Naive thymus-derived CD4-positive, alpha-beta T cell (primary cell): ENCODE data around the gene DUSP28. TPM values are rescaled to one million over a fixed set of nuclear protein-coding genes. Genes with fewer than 3 reads are reported as not detected.

Experiments used
- ATAC-seq: fragments of 150-1000 bp; cut with Tn5 transposase; 2 replicates; pipeline ENCODE4 v1.10.0; 2021; ENCODE audit warnings: mild to moderate bottlenecking, moderate library complexity
- CTCF ChIA-PET: fragments of 350-600 bp; sonication (Branson Sonifier 250); formaldehyde crosslinking; loops from one replicate; lab custom pipeline; 2021; ENCODE audit warnings: antibody characterized with exemption; lab: Charles Lee
- POLR2A ChIA-PET: fragments of 350-600 bp; sonication (Branson Sonifier 250); formaldehyde crosslinking; loops from one replicate; lab custom pipeline; 2021; ENCODE audit warnings: antibody characterized with exemption, inconsistent platforms; lab: Charles Lee
- DNase-seq, 9 donors: peaks; one replicate each; pipeline versions ENCODE4 v3.0.0 to v3.0.0-alpha.2; 2020 to 2022; ENCODE audit warnings: mixed read lengths in 1 of 9
- H3K27ac ChIP-seq: one replicate; pipeline ENCODE4 v1.7.0; 2013; ENCODE audit warnings: mild to moderate bottlenecking, low read depth, low read length, moderate library complexity
- H3K27me3 ChIP-seq, 2 donors: one replicate each; pipeline ENCODE4 v1.7.0; 2013; ENCODE audit warnings: low read length in 2 of 2, mild to moderate bottlenecking in 2 of 2, moderate library complexity in 2 of 2; ENCODE audit not compliant: control insufficient read depth in 2 of 2, insufficient read depth in 2 of 2
- H3K36me3 ChIP-seq, 3 experiments: 1 replicate in 2 of 3; 2 replicates in 1 of 3; pipeline ENCODE4 v1.7.0; 2013; ENCODE audit warnings: low read length in 3 of 3, mild to moderate bottlenecking in 3 of 3, moderate library complexity in 1 of 3; ENCODE audit not compliant: insufficient read depth in 3 of 3, control insufficient read depth in 2 of 3
- H3K4me1 ChIP-seq, 2 donors: one replicate each; pipeline ENCODE4 v1.7.0; 2013; ENCODE audit warnings: low read length in 2 of 2, mild to moderate bottlenecking in 2 of 2, moderate library complexity in 1 of 2; ENCODE audit not compliant: control insufficient read depth in 2 of 2, insufficient read depth in 2 of 2
- H3K4me3 ChIP-seq: 2 replicates; pipeline ENCODE4 v1.7.0; 2013; ENCODE audit warnings: mild to moderate bottlenecking, low read length
- H3K9me3 ChIP-seq, 3 experiments: 1 replicate in 2 of 3; 2 replicates in 1 of 3; pipeline ENCODE4 v1.7.0; 2013; ENCODE audit warnings: low read length in 3 of 3; ENCODE audit not compliant: control insufficient read depth in 2 of 3
- H3K27ac Mint-ChIP-seq, 9 donors: one replicate each; pipeline ENCODE4 v1.8.0; 2020 to 2022; ENCODE audit warnings: mixed read lengths in 9 of 9, mild to moderate bottlenecking in 8 of 9, moderate library complexity in 5 of 9, inconsistent platforms in 2 of 9
- H3K27me3 Mint-ChIP-seq, 5 donors: one replicate each; pipeline ENCODE4 v1.8.0; 2021 to 2022; ENCODE audit warnings: mixed read lengths in 5 of 5, mild to moderate bottlenecking in 1 of 5
- H3K36me3 Mint-ChIP-seq, 5 donors: one replicate each; pipeline ENCODE4 v1.8.0; 2020 to 2022; ENCODE audit warnings: mixed read lengths in 5 of 5, mild to moderate bottlenecking in 3 of 5, inconsistent platforms in 1 of 5
- H3K4me1 Mint-ChIP-seq, 7 donors: one replicate each; pipeline ENCODE4 v1.8.0; 2020 to 2022; ENCODE audit warnings: mixed read lengths in 7 of 7, mild to moderate bottlenecking in 3 of 7, inconsistent platforms in 1 of 7
- H3K4me3 Mint-ChIP-seq, 10 donors: one replicate each; pipeline ENCODE4 v1.8.0; 2020 to 2022; ENCODE audit warnings: mild to moderate bottlenecking in 10 of 10, mixed read lengths in 10 of 10, moderate library complexity in 6 of 10, inconsistent platforms in 2 of 10
- H3K9me3 Mint-ChIP-seq, 11 donors: one replicate each; pipeline ENCODE4 v1.8.0; 2020 to 2022; ENCODE audit warnings: mixed read lengths in 11 of 11, mild to moderate bottlenecking in 4 of 11, inconsistent platforms in 1 of 11, moderate library complexity in 1 of 11
- intact Hi-C, 2 donors: fragments of 100-400 bp; cut with micrococcal nuclease; formaldehyde crosslinking; loops; one replicate each; pipeline ENCODE4 v1.15.1; 2023
- polyA plus RNA-seq, 2 donors: library from polyadenylated mRNA; unstranded; fragments of 300-500 nt; fragmentation: Illumina TruSeq; gene quantifications; one replicate each; pipeline ENCODE4 v1.2.3, GENCODE V29; 2021
- total RNA-seq, 6 experiments: library from RNA in 5 of 6; stranded (reverse) in 5 of 6; gene quantifications; 1 replicate in 5 of 6; 2 replicates in 1 of 6; pipeline ENCODE4 v1.2.3 and lab custom pipeline; 2021 to 2026

The DUSP28 gene
- total and polyA plus RNA-seq, 7 experiments from 2014 or later, result 11.1 to 30.1 (median 17.8) TPM

DNA sequence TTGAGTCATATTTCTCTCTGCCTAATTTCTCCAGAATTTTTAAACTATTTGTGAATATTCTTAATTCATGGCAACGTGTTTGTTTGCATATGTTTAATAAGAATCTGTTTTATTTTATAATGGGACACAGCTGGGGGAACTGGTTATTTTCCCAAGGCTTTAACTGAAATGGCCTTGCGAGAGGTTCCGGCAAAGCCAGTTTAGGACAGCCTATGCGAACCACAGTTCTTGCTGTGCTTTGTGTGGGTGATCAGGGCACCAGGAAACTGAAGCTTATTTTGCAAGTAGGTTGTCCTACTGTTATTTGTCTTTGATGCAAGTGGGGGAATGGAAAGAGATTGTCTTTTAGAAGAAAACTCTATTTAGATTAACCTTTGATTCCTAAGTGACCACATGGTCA, 8.9 kb upstream of the DUSP28 start:
- DNase-seq, result no peak
- no peak overlapping the region for H3K4me3 Mint-ChIP-seq
- no peaks in the 10 kb centered on the region for H3K27me3 Mint-ChIP-seq
- no peak overlapping the region for H3K27ac ChIP-seq
- no peaks in the 10 kb centered on the region for H3K9me3 ChIP-seq
- no peak for ATAC-seq
- peaks cover 0 to 13% (median 0%) of the 10 kb centered on the region in 11 donors for H3K9me3 Mint-ChIP-seq
- H3K36me3 Mint-ChIP-seq, result peaks cover 10 to 37% (median 17%) of the 10 kb centered on the region in 5 donors
- peaks cover 0 to 46% (median 13%) of the 10 kb centered on the region in 3 experiments for H3K36me3 ChIP-seq
- peaks cover 4 to 15% (median 11%) of the 10 kb centered on the region in 7 donors for H3K4me1 Mint-ChIP-seq
- POLR2A ChIA-PET, result interaction anchor here (0.9 kb wide), 1 partner anchor 15 kb away, joined by 3 read pairs; no protein-coding TSS in a partner anchor
- H3K27ac Mint-ChIP-seq, result peak overlapping the region in 1 of 9 donors; percentile 56
- H3K4me3 ChIP-seq, result no peak overlapping the region
- no peaks in the 10 kb centered on the region for H3K27me3 ChIP-seq
- CTCF ChIA-PET, result interaction anchor here (0.7 kb wide), 1 partner anchor 604 kb away, joined by 3 read pairs; no protein-coding TSS in a partner anchor
- H3K4me1 ChIP-seq, result peaks cover 0 to under 1% of the 10 kb centered on the region in 2 donors
- intact Hi-C loops, result no loop called here

DNA sequence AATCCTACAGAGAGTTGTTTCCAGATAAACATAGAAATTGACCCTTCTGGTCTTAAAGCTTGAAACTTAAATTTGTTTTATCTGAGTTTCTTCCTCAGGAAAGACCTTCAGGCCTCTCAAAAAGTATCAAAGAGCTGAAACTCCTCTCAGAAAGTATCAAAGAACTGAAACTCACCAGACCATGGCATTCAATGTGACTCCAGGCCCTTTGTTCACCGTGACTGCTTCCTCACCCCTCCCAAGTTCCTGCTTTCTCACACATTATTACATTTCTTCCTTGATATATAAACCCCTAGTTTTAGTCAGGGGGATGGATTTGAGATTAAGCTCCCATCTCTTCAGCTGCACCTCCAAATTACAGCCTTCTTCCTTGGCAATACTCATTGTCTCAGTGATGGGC, 8.3 kb upstream of the DUSP28 start:
- H3K36me3 Mint-ChIP-seq, result peaks cover 10 to 35% (median 17%) of the 10 kb centered on the region in 5 donors
- Histone ChIP-seq H3K9me3 (no peaks in the 10 kb centered on the region), H3K36me3 (peaks cover 0 to 46% (median 13%) of the 10 kb centered on the region in 3 experiments), H3K27ac (no peak overlapping the region), H3K4me1 (peaks cover 1 to 5% of the 10 kb centered on the region in 2 donors), H3K27me3 (no peaks in the 10 kb centered on the region), H3K4me3 (no peak overlapping the region)
- ChIA-PET CTCF (no interaction called here), POLR2A (no interaction called here)
- DNase-seq (no peak), ATAC-seq (no peak)
- H3K4me1 Mint-ChIP-seq, result peaks cover 10 to 20% (median 17%) of the 10 kb centered on the region in 7 donors
- peak overlapping the region in 4 of 9 donors; percentile 29 to 72 (median 66) for H3K27ac Mint-ChIP-seq
- H3K9me3 Mint-ChIP-seq, result peaks cover 0 to 13% (median 0%) of the 10 kb centered on the region in 11 donors
- intact Hi-C loops, result no loop called here
- no peaks in the 10 kb centered on the region for H3K27me3 Mint-ChIP-seq
- H3K4me3 Mint-ChIP-seq, result no peak overlapping the region

DNA sequence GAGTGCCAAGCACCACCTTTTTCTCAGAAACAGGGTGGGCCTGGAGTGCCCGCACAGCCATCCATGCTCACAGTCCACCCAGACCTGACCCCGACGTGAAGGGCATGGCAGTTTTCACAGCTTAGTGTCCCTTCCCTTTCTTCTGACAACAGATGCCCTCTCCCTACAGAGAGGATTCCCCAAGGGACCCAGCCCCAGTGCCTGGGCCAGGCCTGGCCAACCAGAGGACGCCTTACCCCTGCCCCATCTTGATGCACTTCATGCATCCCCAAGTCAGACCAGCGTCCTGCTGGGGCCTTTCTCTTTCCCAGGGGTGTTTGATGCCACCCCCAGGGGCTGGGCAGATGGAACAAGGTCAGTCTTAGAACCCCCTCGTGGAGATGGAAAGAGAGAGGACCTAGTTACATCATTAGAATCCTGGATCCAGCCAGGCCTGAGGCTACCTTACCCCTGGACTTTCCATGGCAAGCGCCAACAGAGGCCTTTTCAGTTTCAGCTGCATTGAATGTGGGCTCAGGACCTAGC, 6.1 kb upstream of the DUSP28 start:
- ATAC-seq, result no peak

DNA sequence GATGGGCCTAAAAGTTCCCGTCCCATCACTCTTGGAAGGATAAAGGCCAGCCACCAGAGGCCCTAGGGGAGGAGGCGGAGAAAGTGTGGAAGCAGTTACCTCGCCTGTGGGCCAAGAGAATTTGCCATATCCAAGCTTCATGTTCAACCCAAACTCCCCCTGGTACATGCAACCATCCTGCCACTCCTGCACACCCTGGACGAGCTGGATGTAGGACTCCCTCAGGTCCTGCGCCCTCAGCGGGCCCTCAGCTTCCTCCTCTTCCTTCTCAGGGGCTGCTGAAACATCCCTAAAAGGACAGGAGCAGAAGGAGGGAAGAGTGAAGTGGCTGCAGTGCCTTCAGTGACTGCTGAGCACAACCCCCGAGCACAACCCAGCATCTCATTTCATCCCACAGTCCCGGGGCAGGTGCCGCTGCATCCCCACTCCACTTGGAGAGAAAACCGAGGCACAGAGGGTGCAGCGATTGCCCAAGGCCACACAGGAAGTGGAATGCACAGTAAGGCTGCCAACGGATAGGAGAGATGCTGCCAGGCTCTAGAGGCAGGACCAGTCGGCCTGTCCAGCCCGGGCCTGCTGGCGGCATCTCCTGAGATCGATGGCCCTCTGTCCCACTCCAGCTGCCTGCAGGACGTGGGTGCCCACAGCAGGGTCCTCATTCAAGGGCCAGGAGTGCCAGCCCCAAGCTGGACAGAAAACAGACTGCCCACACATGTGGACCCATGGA, 5.2 kb upstream of the DUSP28 start:
- H3K27ac ChIP-seq, result no peak overlapping the region
- ChIA-PET POLR2A (interaction anchor here (0.6 to 0.8 kb wide), 2 partner anchors 14 kb away, joined by 3 to 4 read pairs; no protein-coding TSS in a partner anchor), CTCF (interaction anchor here (1.0 kb wide), 1 partner anchor 11 kb away, joined by 4 read pairs; no protein-coding TSS in a partner anchor)
- Mint-ChIP-seq H3K4me1 (peaks cover 27 to 41% (median 36%) of the 10 kb centered on the region in 7 donors), H3K36me3 (peaks cover 10 to 32% (median 17%) of the 10 kb centered on the region in 5 donors), H3K4me3 (peak overlapping the region in 1 of 10 donors; percentile 25), H3K9me3 (peaks cover 0 to 8% (median 0%) of the 10 kb centered on the region in 11 donors), H3K27me3 (no peaks in the 10 kb centered on the region), H3K27ac (no peak overlapping the region)
- peaks cover 26 to 30% of the 10 kb centered on the region in 2 donors for H3K4me1 ChIP-seq
- H3K27me3 ChIP-seq, result no peaks in the 10 kb centered on the region
- H3K4me3 ChIP-seq, result no peak overlapping the region
- no peak for DNase-seq
- intact Hi-C loops, result no loop called here
- H3K36me3 ChIP-seq, result peaks cover 0 to 50% (median 13%) of the 10 kb centered on the region in 3 experiments
- no peak for ATAC-seq
- H3K9me3 ChIP-seq, result no peaks in the 10 kb centered on the region

More for the DNA sequence above, 6.1 kb upstream of the DUSP28 start:
- Mint-ChIP-seq H3K4me3 (no peak overlapping the region), H3K4me1 (peaks cover 22 to 32% (median 27%) of the 10 kb centered on the region in 7 donors), H3K27ac (no peak overlapping the region), H3K9me3 (peaks cover 0 to 9% (median 0%) of the 10 kb centered on the region in 11 donors), H3K27me3 (no peaks in the 10 kb centered on the region), H3K36me3 (peaks cover 10 to 31% (median 17%) of the 10 kb centered on the region in 5 donors)
- intact Hi-C loops, result no loop called here
- CTCF ChIA-PET, result interaction anchor here (1.0 kb wide), 1 partner anchor 12 kb away, joined by 4 read pairs; no protein-coding TSS in a partner anchor
- no peak overlapping the region for H3K27ac ChIP-seq
- POLR2A ChIA-PET, result interaction anchor here (0.6 to 1.5 kb wide), 3 partner anchors 11 to 32 kb away, joined by 3 to 4 read pairs (median 4); partner anchors contain the start of gene CAPN10
- peaks cover 17 to 21% of the 10 kb centered on the region in 2 donors for H3K4me1 ChIP-seq
- no peak for DNase-seq
- H3K9me3 ChIP-seq, result no peaks in the 10 kb centered on the region
- H3K36me3 ChIP-seq, result peaks cover 0 to 50% (median 13%) of the 10 kb centered on the region in 3 experiments
- no peak overlapping the region for H3K4me3 ChIP-seq
- no peaks in the 10 kb centered on the region for H3K27me3 ChIP-seq

DNA sequence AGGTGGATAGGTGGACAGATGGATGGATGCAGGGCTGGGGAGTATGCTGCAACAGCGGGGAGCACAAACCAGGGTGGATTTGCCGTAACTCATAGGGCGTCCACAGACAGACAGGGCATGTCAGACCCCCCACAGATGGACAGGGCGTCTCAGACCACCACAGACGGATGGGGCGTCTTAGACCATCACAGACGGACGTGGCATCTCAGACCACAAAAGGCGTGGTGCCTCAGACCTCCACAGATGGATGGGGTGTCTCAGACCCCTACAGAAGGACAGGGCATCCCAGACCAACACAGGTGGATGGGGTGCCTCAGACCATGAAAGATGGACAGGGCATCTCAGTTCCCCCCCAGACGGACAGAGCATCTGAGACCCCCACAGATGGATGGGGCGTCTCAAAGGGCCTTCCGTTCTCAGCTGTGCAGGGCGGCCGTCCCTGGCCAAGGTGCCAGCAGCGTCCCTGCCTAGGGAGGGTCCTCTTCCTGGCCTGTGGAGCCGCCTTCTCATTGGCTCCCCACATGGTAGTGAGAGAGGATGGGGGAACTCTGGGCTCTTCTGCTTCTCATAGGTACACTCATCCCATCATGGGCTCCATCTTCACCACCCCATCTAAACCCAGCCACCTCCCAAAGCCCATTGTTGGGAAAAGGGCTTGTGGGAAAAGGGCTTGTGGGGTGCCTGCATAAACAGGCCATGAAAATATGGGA, 4.5 kb upstream of the DUSP28 start:
- ChIA-PET CTCF (interaction anchor here (1.5 kb wide), 1 partner anchor 31 kb away, joined by 7 read pairs; the partner anchor contains the start of gene CAPN10), POLR2A (interaction anchor here (0.7 to 1.5 kb wide), 3 partner anchors 13 to 42 kb away, joined by 3 to 10 read pairs (median 5); no protein-coding TSS in a partner anchor)
- Histone ChIP-seq H3K9me3 (no peaks in the 10 kb centered on the region), H3K36me3 (peaks cover 0 to 52% (median 13%) of the 10 kb centered on the region in 3 experiments), H3K27ac (no peak overlapping the region), H3K4me3 (no peak overlapping the region), H3K27me3 (no peaks in the 10 kb centered on the region), H3K4me1 (peaks cover 27 to 31% of the 10 kb centered on the region in 2 donors)
- peaks cover 0 to 6% (median 0%) of the 10 kb centered on the region in 11 donors for H3K9me3 Mint-ChIP-seq
- H3K4me3 Mint-ChIP-seq, result peak overlapping the region in 1 of 10 donors; percentile 25
- peaks cover 28 to 43% (median 38%) of the 10 kb centered on the region in 7 donors for H3K4me1 Mint-ChIP-seq
- no peak for ATAC-seq
- no peaks in the 10 kb centered on the region for H3K27me3 Mint-ChIP-seq
- no peak overlapping the region for H3K27ac Mint-ChIP-seq
- no peak for DNase-seq
- H3K36me3 Mint-ChIP-seq, result peaks cover 10 to 29% (median 15%) of the 10 kb centered on the region in 5 donors
- intact Hi-C loops, result loop anchor here (1.0 kb wide), 2 partner anchors 24 to 32 kb away; no protein-coding TSS in a partner anchor
